Parathyroid adenoma (tissue), 2 donors: ENCODE data around the gene IFI27.

Source experiments
- H2AFZ ChIP-seq: fragments of 300-600 bp; sonication (generic); one replicate; pipeline ENCODE4 v1.7.0; 2017; ENCODE audit warnings: antibody characterized with exemption, mild to moderate bottlenecking
- H3K27ac ChIP-seq: fragments of 300-600 bp; sonication (generic); one replicate; pipeline ENCODE4 v1.7.0; 2017
- H3K27me3 ChIP-seq: fragments of 300-600 bp; sonication (generic); one replicate; pipeline ENCODE4 v1.7.0; 2017; ENCODE audit warnings: low read length; ENCODE audit not compliant: control insufficient read depth, insufficient read depth
- H3K36me3 ChIP-seq: fragments of 300-600 bp; sonication (generic); one replicate; pipeline ENCODE4 v1.7.0; 2017; ENCODE audit warnings: low read length; ENCODE audit not compliant: control insufficient read depth, insufficient read depth
- H3K4me1 ChIP-seq: fragments of 300-600 bp; sonication (generic); one replicate; pipeline ENCODE4 v1.7.0; 2017; ENCODE audit warnings: control low read depth
- H3K4me2 ChIP-seq: fragments of 300-600 bp; sonication (generic); one replicate; pipeline ENCODE4 v1.7.0; 2017; ENCODE audit warnings: low read length
- H3K4me3 ChIP-seq: fragments of 300-600 bp; sonication (generic); one replicate; pipeline ENCODE4 v1.7.0; 2017; ENCODE audit warnings: low read depth, low read length
- H3K79me2 ChIP-seq: fragments of 300-600 bp; sonication (generic); one replicate; pipeline ENCODE4 v1.7.0; 2017; ENCODE audit warnings: control low read depth
- H3K9ac ChIP-seq: fragments of 300-600 bp; sonication (generic); one replicate; pipeline ENCODE4 v1.7.0; 2017; ENCODE audit warnings: mild to moderate bottlenecking
- H3K9me3 ChIP-seq: fragments of 300-600 bp; sonication (generic); one replicate; pipeline ENCODE4 v1.7.0; 2017; ENCODE audit warnings: low read length; ENCODE audit not compliant: control insufficient read depth
- CTCF ChIP-seq: fragments of 300-600 bp; sonication (generic); IDR thresholded peaks from one replicate; pipeline ENCODE4 v1.7.0; 2017; ENCODE audit warnings: antibody characterized with exemption, mild to moderate bottlenecking
- donor health status: primary hyperparathyroidism.

IFI27 gene

GRCh38 chr14:94161058-94161457, 50.5 kb downstream of the IFI27 start:
- Histone ChIP-seq H3K27ac (no peak overlapping the region), H3K4me3 (no peak overlapping the region), H3K27me3 (no peaks in the 10 kb centered on the region), H3K4me1 (no peaks in the 10 kb centered on the region), H3K36me3 (no peaks in the 10 kb centered on the region), H3K9ac (no peak overlapping the region), H3K9me3 (no peaks in the 10 kb centered on the region), H2AFZ (no peak overlapping the region), H3K4me2 (no peak overlapping the region), H3K79me2 (no peaks in the 10 kb centered on the region)
- no peak for TF ChIP-seq CTCF

DNA sequence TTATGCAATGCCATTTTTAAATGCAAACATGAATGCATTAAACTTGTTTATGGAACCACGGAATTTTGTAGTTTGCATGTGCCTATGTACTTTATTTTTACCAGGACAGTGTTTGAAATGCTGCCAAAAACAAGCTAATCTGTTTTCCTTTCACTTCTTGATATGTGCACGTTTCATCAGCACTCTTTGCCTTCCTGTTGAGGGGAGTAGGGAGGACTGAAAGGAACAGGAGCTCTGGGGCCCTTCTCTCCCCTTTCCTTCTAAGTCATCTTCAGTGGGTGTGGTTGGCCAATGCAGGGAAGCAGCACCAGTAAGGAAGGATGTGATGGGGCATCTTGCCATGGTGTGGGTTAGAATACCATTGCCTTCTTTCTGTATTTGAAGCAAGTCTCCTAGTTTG, 51.4 kb downstream of the IFI27 start:
- no peaks in the 10 kb centered on the region for H3K9me3 ChIP-seq
- no peaks in the 10 kb centered on the region for H3K36me3 ChIP-seq
- H3K79me2 ChIP-seq: no peaks in the 10 kb centered on the region
- H2AFZ ChIP-seq: no peak overlapping the region
- H3K27me3 ChIP-seq: no peaks in the 10 kb centered on the region
- no peak overlapping the region for H3K4me3 ChIP-seq
- H3K4me1 ChIP-seq: no peaks in the 10 kb centered on the region
- TF ChIP-seq CTCF: no peak
- H3K9ac ChIP-seq: no peak overlapping the region
- H3K27ac ChIP-seq: no peak overlapping the region
- no peak overlapping the region for H3K4me2 ChIP-seq

GRCh38 chr14:94162466-94162865, 51.9 kb downstream of the IFI27 start:
- Histone ChIP-seq H3K4me1 (no peaks in the 10 kb centered on the region), H3K27ac (no peak overlapping the region), H3K9me3 (no peaks in the 10 kb centered on the region), H3K4me2 (no peak overlapping the region), H3K36me3 (no peaks in the 10 kb centered on the region), H3K27me3 (no peaks in the 10 kb centered on the region), H3K9ac (no peak overlapping the region), H2AFZ (no peak overlapping the region), H3K4me3 (no peak overlapping the region), H3K79me2 (no peaks in the 10 kb centered on the region)
- no peak for TF ChIP-seq CTCF

DNA sequence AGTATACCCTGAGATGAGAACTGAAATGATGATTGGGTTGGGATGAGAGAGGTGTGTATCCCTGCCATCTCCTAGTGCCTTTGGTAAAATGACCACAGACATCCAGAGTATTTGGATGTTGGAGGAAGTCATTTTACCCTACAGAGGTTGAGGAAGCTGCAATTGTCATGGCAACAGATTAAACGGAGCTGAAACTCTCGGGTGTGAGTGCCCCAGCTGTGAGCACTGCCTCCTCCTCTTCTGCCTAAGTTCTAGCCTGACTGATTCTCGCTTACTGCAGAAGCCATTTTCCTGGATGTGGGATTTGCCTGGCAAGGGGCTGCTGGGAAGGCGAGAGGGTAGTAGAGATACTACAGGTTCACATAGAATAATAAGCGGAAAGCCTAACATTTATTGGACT, 53.3 kb downstream of the IFI27 start:
- Histone ChIP-seq H3K9ac (no peak overlapping the region), H3K79me2 (no peaks in the 10 kb centered on the region), H3K4me2 (no peak overlapping the region), H3K4me3 (no peak overlapping the region), H3K9me3 (no peaks in the 10 kb centered on the region), H3K27ac (no peak overlapping the region), H2AFZ (no peak overlapping the region), H3K4me1 (no peaks in the 10 kb centered on the region), H3K27me3 (no peaks in the 10 kb centered on the region), H3K36me3 (no peaks in the 10 kb centered on the region)
- TF ChIP-seq CTCF: no peak

DNA sequence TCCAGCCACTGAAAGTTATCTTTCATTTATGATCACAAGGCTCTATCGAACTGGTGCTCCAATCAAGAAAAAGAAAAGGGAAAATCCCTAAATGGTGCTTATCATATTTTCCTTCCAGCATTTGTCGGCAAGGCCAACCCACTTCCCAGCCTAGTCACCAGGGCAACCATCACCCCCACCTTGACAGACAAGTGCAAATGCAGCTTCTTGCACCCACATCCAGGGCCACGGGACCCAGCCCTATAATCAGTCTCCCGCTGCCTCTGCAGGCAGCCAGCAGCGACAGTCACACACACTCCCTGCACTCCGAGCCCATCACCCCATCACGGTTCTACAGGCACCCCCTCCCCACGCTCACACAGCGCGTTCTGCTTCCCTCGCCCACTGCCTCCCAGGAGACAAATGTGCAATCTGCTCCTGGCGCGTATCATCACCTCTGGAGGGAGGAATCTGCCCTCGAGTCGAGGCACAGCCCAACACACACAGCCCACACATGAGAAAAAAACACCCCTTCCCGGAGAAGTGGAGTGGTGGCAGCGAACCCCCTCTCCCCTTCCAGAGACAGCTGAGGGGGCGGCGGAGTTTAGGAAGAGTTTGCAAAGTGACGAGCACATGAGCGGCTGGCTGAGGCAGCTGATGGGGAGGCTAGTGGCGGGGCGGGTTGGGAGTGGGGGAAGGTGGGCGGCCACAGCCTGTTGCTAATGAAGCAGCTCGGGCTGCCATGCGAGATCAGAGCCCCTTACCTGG, 54.3 kb downstream of the IFI27 start:
- Histone ChIP-seq H3K27me3 (no peaks in the 10 kb centered on the region), H3K4me2 (no peak overlapping the region), H3K9me3 (no peaks in the 10 kb centered on the region), H3K27ac (no peak overlapping the region), H3K36me3 (no peaks in the 10 kb centered on the region), H3K79me2 (no peaks in the 10 kb centered on the region), H3K9ac (no peak overlapping the region), H3K4me3 (no peak overlapping the region), H2AFZ (no peak overlapping the region), H3K4me1 (no peaks in the 10 kb centered on the region)
- no peak for TF ChIP-seq CTCF
